Measurements from ENCODE around the gene OTUD7B. TPM values are rescaled to one million over a fixed set of nuclear protein-coding genes. Genes with fewer than 3 reads are reported as not detected.

Gene OTUD7B
- total RNA-seq, 1 donor from 2014 or later = 31.6 TPM

- H3K36me3 Mint-ChIP-seq = peaks cover 20% of the 10 kb centered on the region
- peaks cover 3% of the 10 kb centered on the region for H3K4me1 Mint-ChIP-seq (ENCODE audit: unreplicated experiment)
- TF ChIP-seq, protein P1, sequence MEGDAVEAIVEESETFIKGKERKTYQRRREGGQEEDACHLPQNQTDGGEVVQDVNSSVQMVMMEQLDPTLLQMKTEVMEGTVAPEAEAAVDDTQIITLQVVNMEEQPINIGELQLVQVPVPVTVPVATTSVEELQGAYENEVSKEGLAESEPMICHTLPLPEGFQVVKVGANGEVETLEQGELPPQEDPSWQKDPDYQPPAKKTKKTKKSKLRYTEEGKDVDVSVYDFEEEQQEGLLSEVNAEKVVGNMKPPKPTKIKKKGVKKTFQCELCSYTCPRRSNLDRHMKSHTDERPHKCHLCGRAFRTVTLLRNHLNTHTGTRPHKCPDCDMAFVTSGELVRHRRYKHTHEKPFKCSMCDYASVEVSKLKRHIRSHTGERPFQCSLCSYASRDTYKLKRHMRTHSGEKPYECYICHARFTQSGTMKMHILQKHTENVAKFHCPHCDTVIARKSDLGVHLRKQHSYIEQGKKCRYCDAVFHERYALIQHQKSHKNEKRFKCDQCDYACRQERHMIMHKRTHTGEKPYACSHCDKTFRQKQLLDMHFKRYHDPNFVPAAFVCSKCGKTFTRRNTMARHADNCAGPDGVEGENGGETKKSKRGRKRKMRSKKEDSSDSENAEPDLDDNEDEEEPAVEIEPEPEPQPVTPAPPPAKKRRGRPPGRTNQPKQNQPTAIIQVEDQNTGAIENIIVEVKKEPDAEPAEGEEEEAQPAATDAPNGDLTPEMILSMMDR (conservative IDR thresholded peaks at IDR 0.05) = no peak
- H3K27me3 Mint-ChIP-seq = no peaks in the 10 kb centered on the region
- no peak for DNase-seq (ENCODE audit: extremely low spot score, unreplicated experiment)
- no peak overlapping the region for H3K27ac Mint-ChIP-seq
- H3K9me3 Mint-ChIP-seq = no peaks in the 10 kb centered on the region
- H3K4me3 Mint-ChIP-seq = no peak overlapping the region
These were observed 43.5 kb downstream of the OTUD7B start for GRCh38 chr1:149967041-149967440.

- DNase-seq (ENCODE audit: extremely low spot score, unreplicated experiment) = no peak
- no peak overlapping the region for H3K27ac Mint-ChIP-seq
- peaks cover 26% of the 10 kb centered on the region for H3K36me3 Mint-ChIP-seq
- H3K27me3 Mint-ChIP-seq = no peaks in the 10 kb centered on the region
- TF ChIP-seq, protein P1 (conservative IDR thresholded peaks at IDR 0.05) = no peak
- no peak overlapping the region for H3K4me3 Mint-ChIP-seq
- peaks cover 5% of the 10 kb centered on the region for H3K4me1 Mint-ChIP-seq (ENCODE audit: unreplicated experiment)
- H3K9me3 Mint-ChIP-seq = no peaks in the 10 kb centered on the region
These were observed 44.1 kb downstream of the OTUD7B start for GRCh38 chr1:149966405-149966804.

DNA sequence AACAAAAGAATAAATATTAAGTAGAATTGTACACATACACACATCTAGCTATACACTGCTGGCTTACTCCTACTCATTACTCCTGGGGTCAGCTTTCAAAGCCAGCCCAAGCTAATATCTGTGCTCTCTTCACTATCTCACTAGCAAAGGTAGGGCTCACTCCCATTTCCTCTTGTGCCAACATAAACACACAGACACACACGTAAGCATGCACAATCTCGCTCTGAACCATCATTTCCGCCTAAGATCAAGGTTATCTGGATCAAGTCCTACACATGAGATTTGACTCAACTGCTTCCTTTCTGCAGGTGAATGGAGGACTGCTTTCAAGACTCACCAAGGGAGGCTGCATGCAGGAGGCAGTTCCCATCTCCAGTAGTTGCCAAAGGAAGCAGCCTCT lies 45.1 kb downstream of the OTUD7B start:
- Mint-ChIP-seq H3K27ac (no peak overlapping the region), H3K27me3 (no peaks in the 10 kb centered on the region)

DNA sequence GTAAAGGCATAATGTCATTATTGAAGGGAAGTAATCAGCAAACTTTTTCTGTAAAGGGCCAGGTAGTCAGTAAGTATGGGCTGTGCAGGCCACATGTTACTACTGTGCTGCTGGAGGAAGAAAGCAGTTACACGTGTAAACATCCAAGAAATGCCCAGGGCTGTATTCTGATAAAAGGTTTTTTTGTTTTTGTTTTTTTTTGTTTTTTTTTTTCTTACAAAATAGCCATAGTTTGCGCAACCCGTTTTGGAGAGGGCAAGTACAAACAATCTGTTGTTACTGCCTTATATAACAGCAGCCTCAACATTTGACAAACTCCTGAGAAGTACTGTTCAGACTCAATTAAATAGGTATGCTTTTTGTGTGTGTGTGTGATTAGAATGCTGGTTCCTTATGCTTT lies 47.2 kb downstream of the OTUD7B start:
- no peak for DNase-seq (ENCODE audit: extremely low spot score, unreplicated experiment)
- H3K4me1 Mint-ChIP-seq (ENCODE audit: unreplicated experiment) = peaks cover 5% of the 10 kb centered on the region
- no peaks in the 10 kb centered on the region for H3K27me3 Mint-ChIP-seq
- H3K27ac Mint-ChIP-seq = no peak overlapping the region
- TF ChIP-seq, protein P1 (conservative IDR thresholded peaks at IDR 0.05) = no peak
- H3K9me3 Mint-ChIP-seq = no peaks in the 10 kb centered on the region
- no peak overlapping the region for H3K4me3 Mint-ChIP-seq
- H3K36me3 Mint-ChIP-seq = peaks cover 41% of the 10 kb centered on the region

More for the DNA sequence above, 45.1 kb downstream of the OTUD7B start:
- Mint-ChIP-seq H3K36me3 (peaks cover 29% of the 10 kb centered on the region), H3K4me3 (no peak overlapping the region), H3K9me3 (no peaks in the 10 kb centered on the region), H3K4me1 (ENCODE audit: unreplicated experiment) (peaks cover 5% of the 10 kb centered on the region)
- TF ChIP-seq, protein P1 (conservative IDR thresholded peaks at IDR 0.05) = no peak
- DNase-seq (ENCODE audit: extremely low spot score, unreplicated experiment) = no peak

- DNase-seq (ENCODE audit: extremely low spot score, unreplicated experiment) = no peak
- Mint-ChIP-seq H3K4me3 (no peak overlapping the region), H3K9me3 (no peaks in the 10 kb centered on the region), H3K27ac (no peak overlapping the region), H3K4me1 (ENCODE audit: unreplicated experiment) (peaks cover 5% of the 10 kb centered on the region), H3K27me3 (no peaks in the 10 kb centered on the region), H3K36me3 (peaks cover 45% of the 10 kb centered on the region)
- TF ChIP-seq, protein P1 (conservative IDR thresholded peaks at IDR 0.05) = no peak
These were observed 47.8 kb downstream of the OTUD7B start for GRCh38 chr1:149962736-149963135.

Data from type B pancreatic cell (in vitro differentiated cells).